Measurements from ENCODE around the gene EHD3.

DNA sequence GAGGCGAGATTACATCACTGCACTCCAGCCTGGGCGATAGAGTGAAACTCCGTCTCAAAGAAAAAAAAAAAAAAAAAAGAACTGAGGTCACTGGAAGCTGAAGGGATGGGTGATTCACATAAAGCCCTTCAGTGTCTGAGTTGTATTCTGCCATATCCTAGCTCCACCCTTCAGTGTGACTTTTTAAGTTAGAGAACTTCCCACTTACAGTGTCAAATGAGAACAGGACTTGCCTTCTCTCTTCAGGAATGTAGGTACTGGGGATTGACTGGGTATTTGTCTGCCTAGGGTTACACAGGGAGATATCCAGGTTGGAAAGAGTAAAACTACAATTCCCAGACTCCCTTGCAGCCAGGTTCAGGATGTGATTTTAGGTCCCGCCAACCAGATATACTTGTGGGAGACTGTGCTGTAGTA lies 37.9 kb downstream of the EHD3 start:
- TF ChIP-seq POLR2A (IDR thresholded peaks at IDR 0.05; ENCODE audit: low read depth, low read length) (no peak), POLR2AphosphoS5 (IDR thresholded peaks at IDR 0.05; ENCODE audit: low read depth, low read length) (no peak)
